Stomach (tissue), 4 donors: ENCODE measurements around the gene PLXNA1.

Source experiments
- POLR2A ChIP-seq, 4 donors: fragments of 450-650 bp; IDR thresholded peaks; one replicate each; pipeline ENCODE4 v1.6.1; 2016; ENCODE audit warnings: antibody characterized with exemption in 4 of 4, control low read depth in 2 of 4, mild to moderate bottlenecking in 1 of 4, moderate library complexity in 1 of 4
- POLR2AphosphoS5 ChIP-seq, 3 donors: sonication (generic); formaldehyde crosslinking; IDR thresholded peaks; one replicate each; pipeline ENCODE4 v1.6.1; 2016; ENCODE audit warnings: antibody characterized with exemption in 3 of 3
- TF ChIP-seq, protein P1 (sequence below), 7 experiments: fragments of 450-650 bp in 4 of 7; fragments of 200-600 bp in 3 of 7; sonication (generic) in 3 of 7; IDR thresholded peaks; one replicate each; pipeline ENCODE4 v1.5.1; 2016 to 2019; ENCODE audit warnings: antibody characterized with exemption in 7 of 7, control low read depth in 2 of 7, mild to moderate bottlenecking in 1 of 7

GRCh38 chr3:126978291-126978690, 4.6 kb upstream of the PLXNA1 start:
- TF ChIP-seq, protein P1, sequence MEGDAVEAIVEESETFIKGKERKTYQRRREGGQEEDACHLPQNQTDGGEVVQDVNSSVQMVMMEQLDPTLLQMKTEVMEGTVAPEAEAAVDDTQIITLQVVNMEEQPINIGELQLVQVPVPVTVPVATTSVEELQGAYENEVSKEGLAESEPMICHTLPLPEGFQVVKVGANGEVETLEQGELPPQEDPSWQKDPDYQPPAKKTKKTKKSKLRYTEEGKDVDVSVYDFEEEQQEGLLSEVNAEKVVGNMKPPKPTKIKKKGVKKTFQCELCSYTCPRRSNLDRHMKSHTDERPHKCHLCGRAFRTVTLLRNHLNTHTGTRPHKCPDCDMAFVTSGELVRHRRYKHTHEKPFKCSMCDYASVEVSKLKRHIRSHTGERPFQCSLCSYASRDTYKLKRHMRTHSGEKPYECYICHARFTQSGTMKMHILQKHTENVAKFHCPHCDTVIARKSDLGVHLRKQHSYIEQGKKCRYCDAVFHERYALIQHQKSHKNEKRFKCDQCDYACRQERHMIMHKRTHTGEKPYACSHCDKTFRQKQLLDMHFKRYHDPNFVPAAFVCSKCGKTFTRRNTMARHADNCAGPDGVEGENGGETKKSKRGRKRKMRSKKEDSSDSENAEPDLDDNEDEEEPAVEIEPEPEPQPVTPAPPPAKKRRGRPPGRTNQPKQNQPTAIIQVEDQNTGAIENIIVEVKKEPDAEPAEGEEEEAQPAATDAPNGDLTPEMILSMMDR (IDR thresholded peaks at IDR 0.05) = no peak
- no peak for TF ChIP-seq POLR2A (IDR thresholded peaks at IDR 0.05)
- no peak for TF ChIP-seq POLR2AphosphoS5 (IDR thresholded peaks at IDR 0.05)
